Thyroid gland (tissue), 4 donors: Measurements from ENCODE around the gene ANO2. TPM values are rescaled to one million over a fixed set of nuclear protein-coding genes. Genes with fewer than 3 reads are reported as not detected.
"Not testable (repeated sequence)": the region's sequence is repeated elsewhere in the genome, so short reads cannot be mapped to it uniquely, and the experiment has no call there.

Experiments
- DNase-seq, 2 donors: peaks; one replicate each; pipeline ENCODE4 v3.0.0-alpha.2; 2019
- H3K27ac ChIP-seq, 3 donors: fragments of 200-600 bp; sonication (generic); 1 replicate in 2 of 3; 2 replicates in 1 of 3; pipeline ENCODE4 v1.5.1; 2016 to 2019; ENCODE audit warnings: mild to moderate bottlenecking in 1 of 3, moderate library complexity in 1 of 3
- H3K27me3 ChIP-seq: fragments of 200-600 bp; sonication (generic); one replicate; pipeline ENCODE4 v1.5.1; 2019
- H3K36me3 ChIP-seq, 2 donors: fragments of 200-600 bp; sonication (generic); one replicate each; pipeline ENCODE4 v1.5.1; 2016 to 2019
- H3K4me1 ChIP-seq, 2 donors: fragments of 200-600 bp; sonication (generic); one replicate each; pipeline ENCODE4 v1.5.1; 2017 to 2019
- H3K4me3 ChIP-seq, 3 donors: fragments of 200-600 bp; sonication (generic); replicated peaks in 1 of 3; 1 replicate in 2 of 3; 2 replicates in 1 of 3; pipeline ENCODE4 v1.5.1; 2016; ENCODE audit warnings: mild to moderate bottlenecking in 1 of 3
- H3K9me3 ChIP-seq: fragments of 200-600 bp; sonication (generic); one replicate; pipeline ENCODE4 v1.5.1; 2017
- CTCF ChIP-seq, 6 experiments: fragments of 200-600 bp in 3 of 6; fragments of 450-650 bp in 3 of 6; sonication (generic) in 3 of 6; IDR thresholded peaks; one replicate each; pipeline ENCODE4 v1.5.1; 2016 to 2019; ENCODE audit warnings: antibody characterized with exemption in 6 of 6, mild to moderate bottlenecking in 2 of 6, inconsistent platforms in 1 of 6, moderate library complexity in 1 of 6
- POLR2A ChIP-seq, 2 donors: fragments of 450-650 bp; IDR thresholded peaks; one replicate each; pipeline ENCODE4 v1.6.1; 2017; ENCODE audit warnings: antibody characterized with exemption in 2 of 2, mild to moderate bottlenecking in 2 of 2, moderate library complexity in 1 of 2
- WGBS, 2 donors: methylation state at CpG; one replicate each; pipeline ENCODE4 v1.1.5; 2017; 5-methylcytosine and 5-hydroxymethylcytosine counted together
- intact Hi-C: fragments of 100-400 bp; cut with DNase I; formaldehyde crosslinking; loops from one replicate; pipeline ENCODE4 v1.15.1; 2023
- total RNA-seq, 4 donors: library from RNA; depleted of rRNA; stranded (reverse); fragments of >200 nt; gene quantifications; one replicate each; pipeline ENCODE4 v1.2.3, GENCODE V29; 2016

The ANO2 gene
- total RNA-seq, 4 donors from 2014 or later, result 0.78 to 7.0 (median 2.2) TPM

DNA sequence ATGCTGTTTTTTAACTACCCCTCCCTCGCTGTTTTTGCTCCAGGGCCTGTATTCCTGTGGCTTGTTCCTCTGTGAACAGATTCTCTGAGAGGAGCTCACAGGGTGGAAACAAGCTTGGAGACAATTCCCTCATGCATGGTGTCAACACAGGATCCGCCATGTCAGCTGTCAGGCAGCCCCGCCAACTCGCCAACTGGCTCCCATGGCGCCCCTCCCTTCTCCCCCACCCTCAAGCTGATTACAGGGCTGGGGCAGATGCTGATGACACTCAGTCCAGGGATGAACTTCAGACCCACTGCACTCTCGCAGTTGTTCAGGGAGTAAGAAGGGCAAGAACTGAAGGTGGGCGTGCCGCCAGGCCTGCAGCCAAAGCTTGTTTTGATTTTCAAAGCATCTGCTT lies 283.2 kb downstream of the ANO2 start:
- DNase-seq, result no peak
- intact Hi-C loops, result no loop called here
- 93 to 95% methylated on average over 8 of the region's 8 CpGs for WGBS, 2 donors

DNA sequence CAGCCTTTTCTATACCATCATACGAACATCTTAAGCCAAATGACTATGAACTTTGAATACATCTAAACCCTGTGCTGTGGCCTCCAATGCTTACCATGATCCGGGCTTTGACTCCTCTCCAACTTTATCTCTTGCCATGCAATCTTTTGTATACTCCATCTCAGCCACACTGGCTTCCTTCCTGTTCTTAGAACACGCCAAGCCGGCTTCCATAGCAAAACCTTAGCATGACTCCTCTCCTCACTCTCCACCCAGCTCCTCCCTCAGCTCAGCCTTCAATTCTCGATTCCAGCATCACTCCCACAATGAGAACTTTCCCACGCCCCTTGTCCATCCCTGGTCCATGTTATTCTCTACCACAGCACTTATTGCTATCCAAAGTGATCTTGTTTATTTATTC lies 284.8 kb downstream of the ANO2 start:
- intact Hi-C loops, result no loop called here
- Histone ChIP-seq H3K36me3 (no peaks in the 10 kb centered on the region), H3K4me1 (no peaks in the 10 kb centered on the region), H3K27me3 (no peaks in the 10 kb centered on the region), H3K4me3 (no peak overlapping the region), H3K27ac (no peak overlapping the region), H3K9me3 (no peaks in the 10 kb centered on the region)
- TF ChIP-seq CTCF (IDR thresholded peaks at IDR 0.05) (no peak), POLR2A (IDR thresholded peaks at IDR 0.05) (no peak)
- WGBS, 2 donors, result 79 to 81% methylated on average over 6 of the region's 6 CpGs
- DNase-seq, result no peak

More for the DNA sequence above, 283.2 kb downstream of the ANO2 start:
- Histone ChIP-seq H3K4me1 (no peaks in the 10 kb centered on the region), H3K4me3 (no peak overlapping the region), H3K27ac (no peak overlapping the region), H3K36me3 (no peaks in the 10 kb centered on the region), H3K27me3 (no peaks in the 10 kb centered on the region), H3K9me3 (no peaks in the 10 kb centered on the region)
- TF ChIP-seq POLR2A (IDR thresholded peaks at IDR 0.05) (no peak), CTCF (IDR thresholded peaks at IDR 0.05) (no peak)

DNA sequence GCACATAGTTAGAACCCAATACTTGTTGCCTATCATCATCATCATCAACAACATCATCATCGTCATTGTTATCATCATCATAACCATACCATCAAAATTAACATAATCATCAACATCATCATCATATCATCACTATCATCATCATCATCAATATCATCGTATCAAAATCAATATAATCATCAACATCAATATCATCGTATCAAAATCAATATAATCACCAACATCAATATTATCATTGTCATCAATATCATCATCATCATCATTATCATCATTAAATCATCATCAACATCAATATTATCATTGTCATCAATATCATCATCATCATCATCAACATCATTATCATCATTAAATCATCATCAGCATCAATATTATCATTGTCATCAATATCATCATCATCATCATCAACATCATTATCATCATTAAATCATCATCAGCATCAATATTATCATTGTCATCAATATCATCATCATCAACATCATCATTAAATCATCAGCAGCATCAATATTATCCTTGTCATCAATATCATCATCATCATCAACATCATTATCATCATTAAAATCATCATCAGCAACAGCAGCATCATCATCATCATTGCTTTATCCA lies 286.6 kb downstream of the ANO2 start:
- H3K27ac ChIP-seq, H3K4me1 ChIP-seq, H3K27me3 ChIP-seq, H3K36me3 ChIP-seq, H3K9me3 ChIP-seq, H3K4me3 ChIP-seq, intact Hi-C loops, DNase-seq: not testable (repeated sequence)
- 95 to 97% methylated on average over 3 of the region's 3 CpGs for WGBS, 2 donors

DNA sequence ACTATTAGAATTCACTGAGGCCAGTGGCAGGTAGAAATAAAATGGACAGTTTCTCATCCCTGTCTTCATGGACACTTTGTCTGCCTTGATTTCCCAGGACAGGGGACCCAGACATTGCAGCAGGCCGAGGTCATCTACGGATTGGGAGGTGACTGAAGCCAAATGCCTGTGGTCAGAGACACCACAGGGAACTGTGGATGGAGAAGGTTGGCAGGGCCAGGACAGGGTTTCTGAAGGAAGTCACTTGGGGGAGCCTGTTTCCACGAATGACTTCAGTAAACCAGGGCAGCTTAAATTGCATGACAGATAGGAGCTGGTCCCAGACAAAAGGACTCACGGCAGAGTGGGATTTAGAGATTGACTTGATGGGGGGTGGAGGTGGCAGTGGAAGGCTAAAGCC lies 288.2 kb downstream of the ANO2 start:
- Histone ChIP-seq H3K27me3 (no peaks in the 10 kb centered on the region), H3K9me3 (no peaks in the 10 kb centered on the region), H3K27ac (no peak overlapping the region), H3K4me3 (no peak overlapping the region), H3K4me1 (no peaks in the 10 kb centered on the region), H3K36me3 (no peaks in the 10 kb centered on the region)
- whole genome bisulfite sequencing, 2 donors, result 63 to 66% methylated on average over 4 of the region's 4 CpGs
- no peak for DNase-seq
- intact Hi-C loops, result no loop called here
- no peak for TF ChIP-seq CTCF (IDR thresholded peaks at IDR 0.05)
- TF ChIP-seq POLR2A (IDR thresholded peaks at IDR 0.05), result no peak

DNA sequence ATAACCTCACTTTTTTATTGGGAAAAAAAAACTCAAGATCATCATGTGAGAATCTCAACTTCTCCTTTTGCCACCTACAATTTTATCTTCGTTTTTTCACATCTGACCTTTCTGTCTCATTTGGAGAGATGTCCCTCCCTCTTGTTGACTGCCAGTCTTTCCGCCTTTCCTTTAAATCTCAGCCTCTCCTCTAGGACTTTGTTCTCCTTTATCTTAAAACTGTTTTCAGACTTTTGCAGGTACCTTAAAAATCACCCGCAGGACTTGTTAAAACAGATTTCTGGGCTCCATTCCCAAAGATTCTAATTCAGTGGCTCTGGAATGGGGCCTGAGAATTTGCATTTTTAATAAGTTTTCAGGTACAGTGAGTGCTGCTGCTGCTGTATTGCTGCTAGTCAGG lies 289.9 kb downstream of the ANO2 start:
- Histone ChIP-seq H3K27ac (no peak overlapping the region), H3K9me3 (no peaks in the 10 kb centered on the region), H3K36me3 (no peaks in the 10 kb centered on the region), H3K4me3 (no peak overlapping the region), H3K27me3 (no peaks in the 10 kb centered on the region), H3K4me1 (no peaks in the 10 kb centered on the region)
- TF ChIP-seq POLR2A (IDR thresholded peaks at IDR 0.05), result no peak
- TF ChIP-seq CTCF (IDR thresholded peaks at IDR 0.05), result no peak
- intact Hi-C loops, result no loop called here
- WGBS, 2 donors, result 76 to 80% methylated on average over 3 of the region's 3 CpGs
- DNase-seq, result no peak

DNA sequence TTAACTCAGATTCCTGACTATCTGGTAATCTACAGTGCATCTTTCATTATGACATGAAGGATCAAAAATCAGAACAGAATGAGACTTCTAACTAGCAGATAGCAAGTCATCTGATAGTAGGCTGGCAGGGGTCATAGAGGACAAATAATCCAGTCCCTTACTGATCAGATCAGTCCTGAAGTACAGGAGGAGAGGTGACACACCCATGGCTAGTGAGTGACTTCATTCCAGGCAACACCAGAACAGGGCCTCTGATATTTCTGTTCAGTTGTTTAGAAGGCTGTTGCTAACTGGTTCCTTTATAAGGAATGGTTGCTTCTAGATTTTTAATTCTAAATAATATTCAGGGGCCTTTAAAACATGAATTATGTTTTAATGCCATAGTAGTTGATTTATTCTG lies 291.0 kb downstream of the ANO2 start:
- no peaks in the 10 kb centered on the region for H3K36me3 ChIP-seq
- no peak for DNase-seq
- intact Hi-C loops, result no loop called here
- no peak overlapping the region for H3K27ac ChIP-seq
- TF ChIP-seq POLR2A (IDR thresholded peaks at IDR 0.05) (no peak), CTCF (IDR thresholded peaks at IDR 0.05) (no peak)
- no peaks in the 10 kb centered on the region for H3K9me3 ChIP-seq
- no peak overlapping the region for H3K4me3 ChIP-seq
- no peaks in the 10 kb centered on the region for H3K27me3 ChIP-seq
- no peaks in the 10 kb centered on the region for H3K4me1 ChIP-seq
